Calu3 (cell line): ENCODE data around the gene ARL8B. TPM values are rescaled to one million over a fixed set of nuclear protein-coding genes. Genes with fewer than 3 reads are reported as not detected.

Experiments
- BruUV-seq: library from RNA; stranded (reverse); fragments of 400-500 nt; replicated peaks from 2 replicates; lab custom pipeline; 2021; lab: Mats Ljungman, UMichigan
- CTCF ChIA-PET: fragments of 300-600 bp; sonication (Branson Sonifier 250); formaldehyde crosslinking; loops from one replicate; lab custom pipeline; 2022; ENCODE audit warnings: antibody characterized with exemption; lab: Charles Lee
- DNase-seq: peaks from one replicate; pipeline ENCODE4 v3.0.0; 2022
- H3K27ac Mint-ChIP-seq: one replicate; pipeline ENCODE4 v1.8.0; 2022; ENCODE audit warnings: mixed read lengths; ENCODE audit not compliant: unreplicated experiment
- H3K27me3 Mint-ChIP-seq: one replicate; pipeline ENCODE4 v1.8.0; 2022; ENCODE audit warnings: mixed read lengths; ENCODE audit not compliant: unreplicated experiment
- H3K36me3 Mint-ChIP-seq: one replicate; pipeline ENCODE4 v1.8.0; 2022; ENCODE audit warnings: mild to moderate bottlenecking, moderate library complexity, mixed read lengths; ENCODE audit not compliant: insufficient read depth, unreplicated experiment
- H3K4me1 Mint-ChIP-seq: one replicate; pipeline ENCODE4 v1.8.0; 2022; ENCODE audit warnings: mild to moderate bottlenecking, low read depth, mixed read lengths; ENCODE audit not compliant: unreplicated experiment
- H3K4me3 Mint-ChIP-seq: one replicate; pipeline ENCODE4 v1.8.0; 2022; ENCODE audit warnings: mild to moderate bottlenecking, low read depth, moderate library complexity, mixed read lengths; ENCODE audit not compliant: unreplicated experiment
- H3K9me3 Mint-ChIP-seq: one replicate; pipeline ENCODE4 v1.8.0; 2022; ENCODE audit warnings: low read depth, mixed read lengths; ENCODE audit not compliant: unreplicated experiment
- CTCF ChIP-seq: fragments of 200-600 bp; IDR thresholded peaks from one replicate; pipeline ENCODE4 v1.8.0; 2022; ENCODE audit warnings: antibody characterized with exemption; ENCODE audit not compliant: unreplicated experiment
- intact Hi-C: fragments of 100-400 bp; cut with micrococcal nuclease; formaldehyde crosslinking; loops from one replicate; pipeline ENCODE4 v1.10.0; 2022; ENCODE audit not compliant: unreplicated experiment
- total RNA-seq: library from RNA; stranded (reverse); gene quantifications from 2 replicates; pipeline ENCODE4 v1.2.3, GENCODE V29; 2022

Gene ARL8B
- total RNA-seq, 1 experiment from 2014 or later = 47.0 TPM

GRCh38 chr3:5155241-5155640 lies 33.1 kb downstream of the ARL8B start:
- DNase-seq = no peak
- no peaks in the 10 kb centered on the region for H3K27me3 Mint-ChIP-seq
- BruUV-seq = no TSS peak
- H3K36me3 Mint-ChIP-seq = no peaks in the 10 kb centered on the region
- H3K9me3 Mint-ChIP-seq = no peaks in the 10 kb centered on the region
- H3K27ac Mint-ChIP-seq = no peak overlapping the region
- no peak overlapping the region for H3K4me3 Mint-ChIP-seq
- H3K4me1 Mint-ChIP-seq = no peaks in the 10 kb centered on the region
- CTCF ChIA-PET = no interaction called here
- no peak for TF ChIP-seq CTCF
- intact Hi-C loops = no loop called here

GRCh38 chr3:5160321-5160720 lies 38.2 kb downstream of the ARL8B start:
- no peaks in the 10 kb centered on the region for H3K36me3 Mint-ChIP-seq
- no TSS peak for BruUV-seq
- no peaks in the 10 kb centered on the region for H3K9me3 Mint-ChIP-seq
- no peak overlapping the region for H3K27ac Mint-ChIP-seq
- no peak overlapping the region for H3K4me3 Mint-ChIP-seq
- peaks cover 21% of the 10 kb centered on the region for H3K4me1 Mint-ChIP-seq
- no peak for DNase-seq
- no peak for TF ChIP-seq CTCF
- intact Hi-C loops = no loop called here
- CTCF ChIA-PET = no interaction called here
- H3K27me3 Mint-ChIP-seq = no peaks in the 10 kb centered on the region

- CTCF ChIA-PET = interaction anchor here (0.8 to 1.2 kb wide), 2 partner anchors 37 to 479 kb away, joined by 3 read pairs; no protein-coding TSS in a partner anchor
- Mint-ChIP-seq H3K4me1 (peaks cover 21% of the 10 kb centered on the region), H3K4me3 (no peak overlapping the region), H3K36me3 (no peaks in the 10 kb centered on the region), H3K27me3 (no peaks in the 10 kb centered on the region), H3K27ac (no peak overlapping the region), H3K9me3 (no peaks in the 10 kb centered on the region)
- intact Hi-C loops = no loop called here
- no peak for TF ChIP-seq CTCF
- no peak for DNase-seq
- no TSS peak for BruUV-seq
Observed at GRCh38 chr3:5160940-5161858, 39.1 kb downstream of the ARL8B start.

- intact Hi-C loops = no loop called here
- Mint-ChIP-seq H3K9me3 (no peaks in the 10 kb centered on the region), H3K27me3 (no peaks in the 10 kb centered on the region), H3K27ac (no peak overlapping the region), H3K4me3 (no peak overlapping the region), H3K36me3 (no peaks in the 10 kb centered on the region), H3K4me1 (peaks cover 21% of the 10 kb centered on the region)
- DNase-seq = no peak
- no TSS peak for BruUV-seq
- CTCF ChIA-PET = interaction anchor here (1.2 kb wide), 1 partner anchor 38 kb away, joined by 3 read pairs; no protein-coding TSS in a partner anchor
- no peak for TF ChIP-seq CTCF
Observed at GRCh38 chr3:5162102-5162501, 40.0 kb downstream of the ARL8B start.
